ENCODE results near the gene INPP5K.

The INPP5K gene

DNA sequence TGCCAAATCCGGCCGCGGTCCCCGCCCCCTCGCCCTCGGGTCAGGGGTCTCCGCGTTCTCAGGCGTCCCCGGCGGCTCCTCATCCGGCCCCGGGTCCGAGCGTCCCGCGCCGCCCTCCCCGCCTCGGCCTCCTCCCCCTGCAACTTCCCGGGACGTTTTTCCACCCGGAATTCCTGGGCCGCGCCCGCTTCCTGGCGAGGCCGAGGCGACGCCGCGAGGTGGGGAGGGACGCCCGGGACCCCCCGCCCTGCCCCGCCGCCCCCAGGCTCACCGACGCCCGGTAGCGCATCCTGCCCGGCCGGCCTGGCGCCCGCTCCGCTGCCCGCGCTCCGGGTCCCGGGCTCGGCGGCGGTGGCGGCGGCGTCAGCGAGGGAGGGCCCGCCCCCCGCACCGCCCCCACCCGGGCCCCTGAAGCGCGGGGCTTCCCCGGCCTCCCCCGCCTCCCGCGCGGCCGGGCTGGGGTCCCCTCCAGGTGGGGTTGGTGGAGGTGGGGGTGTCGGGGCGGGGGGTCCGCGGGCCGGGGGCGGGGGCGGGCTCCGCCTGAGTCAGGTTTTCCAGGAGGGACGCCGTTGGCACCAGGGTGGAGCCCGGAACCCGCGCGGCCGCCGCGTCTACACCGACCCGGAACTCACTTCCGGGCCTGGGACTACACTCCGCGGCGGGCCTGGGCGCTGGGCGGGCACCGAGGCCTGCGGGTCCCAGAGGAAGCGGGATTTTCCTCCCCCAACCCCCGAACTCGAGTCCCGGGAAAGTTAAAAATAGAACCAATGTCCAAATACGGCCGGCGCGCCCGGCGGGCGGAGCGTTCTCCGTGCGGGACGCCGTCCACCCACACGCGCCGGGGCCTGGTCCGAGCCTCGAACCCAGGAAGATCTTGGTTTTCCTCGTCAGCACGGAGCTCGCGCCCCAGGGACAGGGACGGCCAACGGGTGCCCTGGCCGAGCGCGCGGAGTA, 30.7 kb downstream of the INPP5K start:
- DNase-seq (ENCODE audit: low spot score): peak; percentile 60

DNA sequence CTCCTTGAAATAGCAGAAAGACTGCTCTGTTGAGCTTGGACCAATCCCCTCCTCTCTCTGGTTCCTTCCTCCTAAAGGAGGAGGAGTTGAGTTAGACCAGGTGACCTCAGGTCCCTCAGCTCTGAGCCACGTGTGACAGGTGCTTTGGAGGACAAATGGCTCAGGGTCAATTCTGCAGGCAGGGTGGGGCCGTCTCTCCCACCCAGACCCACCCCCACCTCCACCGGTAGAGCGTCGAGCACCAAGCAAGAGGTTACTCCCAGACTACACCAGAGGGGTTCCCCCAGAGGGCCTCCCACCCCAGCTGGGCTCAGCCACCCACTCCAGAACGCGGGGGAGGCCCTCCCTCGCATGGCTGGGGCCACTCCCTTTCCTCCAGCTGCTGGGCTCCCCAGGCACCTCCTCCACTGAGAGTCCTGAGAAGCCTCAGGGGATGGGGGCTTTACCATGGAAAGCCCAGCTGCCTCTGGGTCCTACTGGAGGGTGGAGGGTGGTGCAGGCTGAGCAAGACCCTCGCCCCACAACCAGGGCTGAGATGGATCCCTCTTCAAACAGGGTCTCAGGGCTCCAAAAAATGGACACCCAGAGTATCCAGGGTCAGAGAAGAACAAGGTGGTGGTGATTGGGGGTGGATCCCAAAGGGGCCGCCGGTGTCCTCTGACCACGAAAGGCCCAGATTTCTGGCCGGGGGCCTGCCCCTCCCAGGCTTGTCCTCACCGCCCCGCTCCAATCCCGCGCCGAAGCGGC, 31.6 kb downstream of the INPP5K start:
- peak; percentile 73 for DNase-seq (ENCODE audit: low spot score)

DNA sequence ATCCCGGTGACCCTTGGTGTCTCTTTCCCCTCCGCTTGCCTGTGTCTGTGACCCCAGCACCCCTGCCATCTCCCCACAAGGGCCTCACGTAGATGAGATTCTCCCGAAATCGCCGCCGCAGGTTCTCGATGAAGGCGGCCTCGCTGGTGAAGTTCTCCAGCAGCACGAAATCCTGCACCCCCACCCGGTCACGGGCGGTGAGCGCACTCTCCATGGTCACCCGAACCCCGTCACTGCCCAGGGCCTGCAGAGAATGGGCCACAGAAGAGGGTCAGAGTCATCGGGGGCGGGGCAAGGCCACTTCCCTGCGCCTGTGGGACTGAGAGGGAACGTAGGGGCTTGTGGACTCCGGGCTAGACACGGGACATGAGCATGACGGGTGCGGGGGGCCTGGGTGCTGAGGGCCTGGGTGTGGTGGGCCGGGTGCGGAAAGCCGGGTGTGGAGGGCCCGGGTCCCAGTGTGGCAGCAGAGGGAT, 32.3 kb downstream of the INPP5K start:
- no peak for DNase-seq (ENCODE audit: low spot score)

DNA sequence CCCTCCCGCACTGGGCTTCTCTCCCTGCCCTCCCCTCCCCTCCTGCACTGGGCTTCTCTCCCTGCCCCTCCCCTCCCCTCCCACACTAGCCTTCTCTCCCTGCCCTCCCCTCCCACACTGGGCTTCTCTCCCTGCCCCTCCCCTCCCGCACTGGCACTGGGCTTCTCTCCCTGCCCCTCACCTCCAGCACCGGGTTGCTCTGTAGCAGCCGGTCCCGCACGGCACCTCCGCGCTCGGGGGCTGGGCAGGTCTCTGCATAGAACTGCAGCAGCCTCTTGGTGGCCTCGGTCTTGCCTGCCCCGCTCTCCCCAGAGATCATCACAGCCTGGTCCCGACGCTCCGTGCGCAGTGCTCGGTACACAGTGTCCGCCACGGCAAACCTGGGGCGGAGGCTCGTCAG, 33.7 kb downstream of the INPP5K start:
- no peak for DNase-seq (ENCODE audit: low spot score)

DNA sequence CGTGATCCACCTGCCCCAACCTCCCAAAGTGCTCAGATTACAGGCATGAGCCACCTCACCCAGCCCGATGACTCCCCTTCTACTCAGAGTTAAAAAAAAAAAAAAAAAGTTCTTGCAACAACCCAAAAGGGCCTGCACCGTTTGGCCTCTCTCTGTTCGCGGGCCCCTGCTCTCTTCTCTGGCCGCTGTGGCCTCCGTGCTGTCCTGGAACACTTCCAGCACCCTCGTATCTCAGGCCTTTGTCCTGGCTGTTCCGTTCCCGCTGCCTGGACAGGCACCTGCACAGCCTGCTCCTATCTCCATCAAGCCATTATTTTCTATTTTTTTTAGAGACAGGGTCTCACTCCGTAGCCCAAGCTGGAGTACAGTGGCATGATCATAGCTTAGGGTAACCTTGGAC, 34.7 kb downstream of the INPP5K start:
- no peak for DNase-seq (ENCODE audit: low spot score)

DNA sequence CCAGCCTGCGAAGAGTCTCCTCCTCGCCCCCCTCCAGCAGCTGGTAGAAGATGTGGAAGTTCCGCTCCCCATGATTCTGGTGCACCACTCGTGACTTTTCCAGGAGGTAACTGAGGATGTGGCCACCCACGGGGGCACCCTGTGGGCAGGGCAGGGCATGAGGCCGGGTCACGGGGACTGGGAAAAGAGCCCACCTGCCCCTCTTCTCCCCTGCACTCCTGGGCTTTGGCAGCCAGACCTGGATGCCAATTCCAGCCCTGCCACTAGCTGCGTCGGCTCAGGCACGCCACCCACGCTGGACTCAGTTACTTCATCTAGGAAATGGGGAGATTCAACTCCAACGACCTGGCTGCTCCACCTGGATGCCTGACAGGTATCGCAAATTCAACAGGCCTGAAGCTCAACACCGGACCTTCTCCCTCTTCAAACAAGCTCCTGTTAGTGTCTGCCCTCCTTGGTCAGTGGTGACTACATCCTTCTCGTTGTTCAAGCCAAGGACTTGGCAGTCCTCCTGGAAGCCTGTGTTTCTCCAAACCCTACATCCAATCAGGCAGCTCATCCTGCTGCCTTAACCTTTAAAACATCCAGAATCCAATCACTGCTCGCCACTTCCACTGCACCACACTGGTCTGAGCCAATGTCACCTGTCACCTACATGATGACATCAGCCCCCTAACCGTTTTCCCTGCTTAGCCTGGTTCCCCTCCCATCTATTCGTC, 35.5 kb downstream of the INPP5K start:
- no peak for DNase-seq (ENCODE audit: low spot score)

DNA sequence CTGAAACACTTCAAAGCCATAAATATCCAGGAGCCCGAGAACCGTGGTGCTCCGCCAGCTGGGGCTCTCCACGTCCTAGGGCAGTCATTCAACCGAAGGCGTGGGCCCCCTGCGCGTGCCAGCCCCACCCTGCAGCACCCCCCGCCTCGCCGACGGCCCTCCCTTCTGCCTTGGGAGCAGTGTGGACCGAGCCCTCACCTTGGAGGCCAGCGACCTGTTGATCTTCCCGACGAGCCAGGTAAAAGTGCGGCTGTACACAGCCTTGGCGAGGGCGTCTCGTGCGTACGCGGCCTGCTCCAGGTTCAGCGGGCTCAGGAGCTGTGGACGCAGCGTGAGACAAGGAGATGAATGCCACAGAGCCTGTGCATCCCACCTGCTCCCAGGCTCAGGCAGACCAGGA, 38.0 kb downstream of the INPP5K start:
- DNase-seq (ENCODE audit: low spot score): no peak

DNA sequence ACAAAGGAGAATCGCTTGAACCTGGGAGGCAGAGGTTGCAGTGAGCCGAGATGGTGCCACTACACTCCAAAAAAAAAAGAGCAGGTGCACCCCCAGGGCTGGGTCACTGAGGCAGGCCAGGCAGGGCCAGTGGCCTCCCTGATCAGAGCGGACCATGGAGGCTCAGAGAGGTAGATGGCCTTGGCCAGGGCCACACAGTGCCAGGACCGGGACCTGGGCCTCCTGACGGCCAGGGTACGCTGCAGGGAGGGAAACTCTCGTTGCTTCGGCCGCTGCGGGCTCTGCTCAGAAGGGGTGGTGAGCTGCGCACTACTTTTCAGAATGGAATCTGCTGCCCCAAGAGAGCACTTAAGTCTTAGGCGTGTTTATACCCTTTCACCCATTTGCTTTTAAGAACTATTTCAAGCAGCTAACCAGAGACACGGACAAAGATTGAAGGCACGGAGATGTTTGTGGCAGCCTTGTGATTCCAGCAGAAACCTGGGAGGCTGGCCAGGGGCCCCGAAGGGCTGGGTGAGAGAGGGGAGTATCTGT, 41.0 kb downstream of the INPP5K start:
- DNase-seq (ENCODE audit: low spot score): no peak

DNA sequence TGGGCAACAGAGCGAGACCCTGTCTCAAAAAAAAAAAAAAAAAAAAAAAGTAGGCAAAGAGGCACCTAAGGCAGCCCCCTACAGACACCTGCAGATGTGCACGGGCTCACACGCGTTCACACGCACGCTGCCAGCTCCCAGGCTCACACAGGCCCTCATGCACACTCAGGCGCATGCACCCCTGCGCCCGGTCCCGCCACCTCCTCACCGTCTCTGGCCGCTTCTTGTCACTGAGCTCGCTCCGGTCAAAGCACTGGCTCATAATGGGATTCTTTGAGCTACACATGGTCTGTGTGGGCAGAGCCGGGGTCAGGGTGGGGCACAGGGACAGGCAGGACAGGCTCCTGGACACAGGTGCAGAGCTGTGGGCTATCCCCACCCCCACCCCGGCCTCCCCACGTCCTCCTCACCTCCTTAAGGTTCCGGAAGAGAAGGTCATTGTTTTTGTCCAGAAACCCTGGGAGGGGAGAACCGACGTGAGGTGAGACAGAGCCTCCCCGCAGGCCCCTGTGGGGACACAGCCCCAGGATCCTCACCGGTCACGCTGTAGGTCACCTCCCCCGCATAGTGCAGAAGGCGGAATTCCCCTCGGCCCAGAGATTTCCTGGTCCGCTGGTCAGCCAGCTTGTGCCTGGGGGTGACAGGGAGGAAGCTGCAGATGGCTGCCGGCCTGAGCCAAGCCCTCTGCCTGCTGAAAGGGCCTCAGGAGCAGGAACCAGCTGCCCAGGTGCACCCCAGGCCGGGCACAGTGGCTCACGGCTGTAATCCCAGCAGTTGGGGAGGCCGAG, 41.8 kb downstream of the INPP5K start:
- no peak for DNase-seq (ENCODE audit: low spot score)

DNA sequence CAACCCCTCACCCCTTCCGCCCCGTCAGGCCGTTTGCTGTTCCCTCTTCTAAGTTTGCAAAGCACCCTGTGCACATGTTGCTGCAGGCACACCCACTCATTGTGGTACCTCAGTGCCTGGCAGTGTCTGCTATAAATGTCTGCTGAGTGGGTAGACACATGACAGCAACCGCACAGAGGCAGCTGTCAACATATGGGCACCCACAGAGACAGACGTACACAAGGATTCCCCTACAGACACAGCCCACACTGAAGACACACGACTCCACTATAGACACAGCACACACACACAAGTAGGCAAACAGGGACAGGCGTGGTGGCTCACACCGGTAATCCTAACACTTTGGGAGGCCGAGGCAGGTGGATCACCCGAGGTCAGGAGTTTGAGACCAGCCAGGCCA, 42.6 kb downstream of the INPP5K start:
- DNase-seq (ENCODE audit: low spot score): no peak

DNA sequence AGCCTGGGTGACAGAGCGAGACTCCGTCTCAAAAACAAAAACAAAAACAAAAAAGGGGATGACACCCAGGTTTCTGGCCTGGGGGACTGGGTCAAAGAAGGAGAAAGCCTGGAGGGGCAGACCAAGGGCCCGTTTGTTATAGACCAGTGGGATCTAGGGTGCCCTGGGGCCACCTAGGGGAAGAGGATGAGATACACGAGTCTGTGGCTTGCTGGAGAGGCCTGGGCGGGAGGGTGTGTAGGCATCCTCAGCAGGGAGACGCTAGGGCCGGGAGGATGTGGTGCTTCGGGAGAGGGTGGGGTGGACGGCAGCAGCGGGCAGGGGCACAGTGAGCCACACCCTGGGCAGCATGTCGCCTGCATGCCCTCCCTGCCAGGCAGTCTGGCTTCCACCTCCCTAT, 43.2 kb downstream of the INPP5K start:
- no peak for DNase-seq (ENCODE audit: low spot score)

DNA sequence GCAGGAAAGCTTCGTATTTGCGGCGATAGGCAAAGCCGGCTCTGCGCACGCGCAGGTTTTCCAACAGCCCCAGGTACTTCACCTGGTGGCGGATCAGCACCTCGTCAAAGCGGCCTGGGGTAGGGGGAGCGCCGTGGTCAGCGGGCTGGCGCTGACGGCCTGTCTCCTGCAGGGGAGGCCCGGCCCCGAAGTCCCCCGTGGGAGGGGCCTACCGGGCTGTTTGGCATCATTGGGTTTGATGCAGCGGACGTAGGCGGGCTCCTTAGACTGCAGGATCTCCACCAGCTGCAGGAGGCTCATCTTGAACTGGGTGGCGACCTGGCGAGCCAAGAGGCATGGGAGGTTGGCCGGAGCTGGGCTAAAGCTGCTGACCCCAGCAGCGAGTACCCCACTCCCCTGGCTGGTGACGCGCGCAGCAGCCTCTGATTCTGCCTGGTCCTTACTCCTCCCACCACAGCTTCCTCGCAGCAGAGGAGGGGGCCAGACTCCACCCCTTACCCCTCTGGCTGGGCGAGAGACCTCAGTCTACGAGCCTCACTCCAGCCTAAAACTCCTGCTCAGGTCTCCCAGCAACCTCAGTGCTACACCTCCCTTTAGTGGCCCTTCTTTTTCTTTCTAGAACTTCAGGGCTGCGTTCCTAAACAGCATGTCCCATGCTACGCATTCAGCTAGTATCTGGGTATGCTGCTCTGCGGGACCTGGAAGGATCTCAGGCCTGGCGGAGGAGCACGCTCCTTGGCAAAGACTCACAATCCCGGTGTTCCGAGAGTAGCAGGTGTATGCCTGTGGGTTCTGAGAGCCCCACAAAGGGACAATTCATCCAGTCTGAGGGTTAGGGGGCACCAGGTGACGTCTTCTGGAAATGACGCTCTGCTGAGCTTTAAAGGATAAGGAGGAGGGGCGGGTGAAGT, 44.2 kb downstream of the INPP5K start:
- DNase-seq (ENCODE audit: low spot score): no peak

DNA sequence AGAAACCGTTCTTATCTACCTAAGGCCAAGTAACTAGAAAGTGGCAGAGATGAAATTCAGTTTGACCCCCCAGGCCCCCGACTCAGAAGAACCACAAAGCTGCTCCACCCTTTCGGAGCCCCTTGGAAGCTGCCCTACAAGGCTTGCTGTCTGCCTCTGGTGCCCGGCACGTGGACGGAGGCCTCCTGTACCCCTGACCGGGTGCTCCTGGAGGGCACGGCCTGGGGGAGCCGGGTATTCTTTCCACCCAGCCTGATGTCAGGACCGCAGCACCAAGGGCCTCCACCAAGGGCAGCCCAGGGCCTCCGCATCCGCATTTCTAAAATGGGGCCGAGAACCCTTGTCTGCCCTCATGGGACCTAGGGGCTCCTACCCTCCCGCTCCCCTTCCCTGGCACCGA, 44.9 kb downstream of the INPP5K start:
- DNase-seq (ENCODE audit: low spot score): no peak

DNA sequence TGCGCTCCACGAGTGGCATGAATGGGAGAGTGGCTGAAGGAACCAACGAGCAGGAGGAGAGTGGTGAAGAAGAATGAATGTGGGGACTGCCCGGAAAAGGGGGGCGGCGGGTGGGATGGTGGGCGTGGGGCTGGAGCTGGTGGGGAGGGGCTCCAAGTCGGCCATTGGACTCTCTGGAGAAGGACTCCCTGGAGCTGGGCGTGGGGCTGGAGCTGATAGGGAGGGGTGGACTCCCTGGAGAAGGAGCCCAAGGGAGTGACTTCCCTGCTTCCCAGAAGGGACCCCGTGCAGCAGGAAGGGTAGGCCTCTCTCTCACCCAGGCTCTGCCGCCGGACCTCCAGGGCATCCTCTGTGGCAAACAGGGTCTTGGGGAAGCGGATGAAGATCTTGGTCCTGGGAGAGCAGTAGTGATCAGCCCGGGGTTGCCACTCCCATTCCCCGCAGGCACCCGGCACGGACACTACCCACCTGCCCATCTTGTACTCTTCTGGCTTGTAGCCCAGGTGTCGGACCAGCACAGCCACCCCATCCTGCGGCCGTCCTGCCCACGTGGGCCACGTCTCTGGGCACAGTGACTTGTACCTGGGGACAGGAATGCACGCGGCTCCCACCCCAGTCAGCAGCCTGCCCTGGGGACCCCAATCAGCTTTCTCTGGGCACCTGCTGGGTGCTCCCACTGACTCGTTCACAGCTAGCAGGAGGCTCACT, 45.5 kb downstream of the INPP5K start:
- no peak for DNase-seq (ENCODE audit: low spot score)

DNA sequence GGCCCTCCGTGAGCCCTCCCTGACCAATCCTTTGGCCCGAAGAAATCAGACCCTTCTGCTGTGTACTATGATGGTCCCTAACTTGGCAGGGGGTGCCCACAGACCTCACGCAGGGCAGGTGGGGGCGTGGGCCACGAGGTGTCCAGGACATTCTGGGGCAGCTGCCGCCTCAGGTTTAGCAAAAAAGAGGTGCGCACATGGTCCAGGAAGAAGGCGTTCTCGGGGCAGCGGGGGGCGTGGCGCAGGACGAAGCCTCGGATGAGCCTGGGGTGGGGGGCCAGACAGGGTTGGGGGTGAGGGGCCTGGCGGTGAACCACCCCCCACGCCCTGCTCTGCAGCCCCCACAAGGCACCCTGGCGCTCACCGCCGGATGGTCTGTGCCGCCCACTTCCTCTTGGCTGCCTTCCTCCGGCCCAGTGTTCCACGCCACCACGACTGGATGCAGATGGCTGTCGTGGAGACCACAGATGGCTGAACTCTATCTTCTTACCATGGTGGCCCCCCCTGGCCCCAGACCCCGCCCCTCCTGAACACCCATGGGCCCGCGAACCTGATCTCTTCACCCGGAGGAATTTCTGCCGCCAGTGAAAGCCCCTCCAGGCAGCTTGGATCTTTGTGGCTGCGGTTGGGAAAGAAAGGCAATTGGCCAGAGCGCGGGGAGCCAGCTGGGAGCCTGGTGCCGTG, 46.2 kb downstream of the INPP5K start:
- no peak for DNase-seq (ENCODE audit: low spot score)

DNA sequence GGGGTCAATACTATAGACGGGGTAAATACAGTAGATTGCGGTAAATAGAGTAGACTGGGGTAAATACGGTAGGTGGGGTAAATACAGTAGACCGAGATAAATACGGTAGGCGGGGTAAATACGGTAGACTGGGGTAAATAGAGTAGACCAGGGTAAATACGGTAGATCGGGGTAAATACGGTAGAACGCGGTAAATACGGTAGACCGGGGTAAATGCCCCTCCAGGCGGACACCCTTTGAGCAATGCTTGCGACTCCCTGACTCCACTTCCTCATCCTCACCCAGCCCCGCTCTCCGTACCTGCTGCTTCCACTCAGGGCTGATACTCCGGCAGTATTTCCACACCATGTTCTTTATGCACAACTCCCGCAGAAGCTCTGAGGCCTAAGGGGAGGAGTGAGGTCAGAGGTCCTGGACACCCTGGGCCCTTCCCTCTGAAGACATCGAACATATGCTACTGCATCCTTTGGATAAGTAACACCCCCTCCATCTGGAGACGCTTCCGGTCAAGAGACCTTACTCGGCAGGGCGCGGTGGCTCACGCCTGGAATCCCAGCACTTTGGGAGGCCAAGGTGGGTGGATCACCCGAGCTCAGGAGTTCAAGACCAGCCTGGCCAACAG, 47.1 kb downstream of the INPP5K start:
- no peak for DNase-seq (ENCODE audit: low spot score)

DNA sequence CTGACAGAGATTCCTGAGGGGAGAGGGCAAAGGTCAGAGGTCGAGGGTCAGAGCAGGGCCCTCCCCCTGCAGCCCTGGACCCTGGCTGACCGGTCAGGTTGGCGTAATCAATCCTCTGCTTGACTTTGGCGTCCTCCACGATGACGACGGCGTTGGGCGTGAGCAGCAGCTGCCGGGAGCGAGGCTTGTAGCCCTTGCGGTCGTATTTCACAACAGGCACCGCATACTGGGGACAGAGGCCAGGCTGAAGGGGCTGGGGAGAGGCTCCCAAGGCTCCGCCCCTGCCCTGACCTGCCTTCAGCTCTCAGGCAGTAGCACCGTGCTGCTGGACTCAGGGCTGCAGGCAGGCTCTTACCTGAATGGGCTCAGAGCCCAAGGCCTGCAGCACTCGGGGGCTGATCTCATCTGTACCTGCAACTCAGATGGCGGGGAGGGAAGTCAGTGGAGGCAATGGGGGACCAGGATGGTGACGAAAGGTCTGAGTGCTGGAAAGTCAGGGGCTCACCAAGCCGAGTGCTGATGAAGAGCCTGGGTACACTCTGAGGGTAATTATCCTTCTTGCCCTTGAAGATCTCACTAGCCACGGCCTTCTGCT, 48.4 kb downstream of the INPP5K start:
- no peak for DNase-seq (ENCODE audit: low spot score)

DNA sequence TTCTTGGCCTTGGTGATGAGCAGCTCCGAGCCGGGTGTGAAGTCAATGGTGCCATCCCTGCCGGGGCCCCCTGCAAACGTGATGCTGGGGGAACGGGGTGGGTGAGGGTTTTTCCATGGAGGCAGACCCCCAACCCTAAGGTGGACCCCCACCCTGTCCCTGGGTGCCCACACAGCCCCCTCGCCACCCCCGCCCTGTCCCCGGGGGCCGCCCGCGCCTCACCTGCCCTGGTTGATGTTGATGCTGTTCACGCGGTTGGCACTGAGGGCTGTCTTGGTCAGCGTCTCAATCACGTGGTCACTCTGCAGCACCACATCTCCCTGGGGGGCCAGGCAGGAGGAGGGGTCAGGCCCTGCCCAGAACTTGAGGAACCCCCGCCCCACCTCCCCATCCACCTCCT, 49.2 kb downstream of the INPP5K start:
- DNase-seq (ENCODE audit: low spot score): no peak

All from SW480 (cell line).